Gastrocnemius medialis (tissue), 4 donors: ENCODE data around the gene POLR3K. TPM values are rescaled to one million over a fixed set of nuclear protein-coding genes. Genes with fewer than 3 reads are reported as not detected.

Experiments
- ATAC-seq, 2 donors: fragments of 150-250 bp; one replicate each; pipeline ENCODE4 v1.9.1; 2016
- DNase-seq, 2 donors: peaks; one replicate each; pipeline ENCODE4 v3.0.0-alpha.2; 2019
- H3K27ac ChIP-seq, 4 donors: fragments of 200-600 bp; sonication (generic); 1 replicate in 1 of 4; 2 replicates in 3 of 4; pipeline ENCODE4 v1.5.1; 2016 to 2018; ENCODE audit warnings: mild to moderate bottlenecking in 2 of 4, moderate library complexity in 1 of 4
- H3K27me3 ChIP-seq, 3 donors: fragments of 200-600 bp; sonication (generic) in 2 of 3; 1 replicate in 1 of 3; 2 replicates in 2 of 3; pipeline versions ENCODE4 v1.5.1 to v1.6.0; 2016 to 2019; ENCODE audit warnings: mild to moderate bottlenecking in 1 of 3, moderate library complexity in 1 of 3
- H3K36me3 ChIP-seq, 2 donors: fragments of 200-600 bp; sonication (generic) in 1 of 2; one replicate each; pipeline ENCODE4 v1.5.1; 2017 to 2018
- H3K4me1 ChIP-seq, 2 donors: fragments of 200-600 bp; sonication (generic) in 1 of 2; one replicate each; pipeline ENCODE4 v1.5.1; 2016 to 2017; ENCODE audit warnings: mild to moderate bottlenecking in 2 of 2
- H3K4me3 ChIP-seq, 4 donors: fragments of 200-600 bp; sonication (generic) in 3 of 4; 1 replicate in 1 of 4; 2 replicates in 3 of 4; pipeline ENCODE4 v1.5.1; 2016 to 2019; ENCODE audit warnings: mild to moderate bottlenecking in 2 of 4
- H3K9me3 ChIP-seq, 3 donors: fragments of 200-600 bp; sonication (generic) in 2 of 3; 1 replicate in 1 of 3; 2 replicates in 2 of 3; pipeline ENCODE4 v1.5.1; 2016 to 2019
- POLR2A ChIP-seq, 2 donors: fragments of 450-650 bp; IDR thresholded peaks; one replicate each; pipeline ENCODE4 v1.6.1; 2017; ENCODE audit warnings: antibody characterized with exemption in 2 of 2, mild to moderate bottlenecking in 2 of 2, moderate library complexity in 2 of 2
- in situ Hi-C, 4 donors: fragments of 200-750 bp; cut with MboI; loops; one replicate each; pipeline versions ENCODE4 v1.15.0 to v1.8.0; 2017; ENCODE audit warnings: low sequenced_read_pairs in 4 of 4
- intact Hi-C: fragments of 100-400 bp; cut with DNase I; formaldehyde crosslinking; loops from one replicate; pipeline ENCODE4 v1.15.1; 2023; ENCODE audit warnings: low total_unique reads
- total RNA-seq, 4 donors: library from RNA; depleted of rRNA; stranded (reverse); fragments of >200 nt; gene quantifications; one replicate each; pipeline versions ENCODE4 v1.1.0 to v1.2.3, GENCODE V29; 2016
- TF ChIP-seq, protein P1 (sequence below), 5 experiments: fragments of 450-650 bp in 3 of 5; fragments of 200-600 bp in 2 of 5; sonication (generic) in 2 of 5; IDR thresholded peaks in 4 of 5; conservative IDR thresholded peaks in 1 of 5; 1 replicate in 4 of 5; 2 replicates in 1 of 5; pipeline ENCODE4 v1.5.1; 2016 to 2019; ENCODE audit warnings: antibody characterized with exemption in 5 of 5, mild to moderate bottlenecking in 3 of 5, moderate library complexity in 3 of 5

POLR3K gene
- total RNA-seq, 4 donors from 2014 or later: 2.2 to 3.7 (median 2.9) TPM

DNA sequence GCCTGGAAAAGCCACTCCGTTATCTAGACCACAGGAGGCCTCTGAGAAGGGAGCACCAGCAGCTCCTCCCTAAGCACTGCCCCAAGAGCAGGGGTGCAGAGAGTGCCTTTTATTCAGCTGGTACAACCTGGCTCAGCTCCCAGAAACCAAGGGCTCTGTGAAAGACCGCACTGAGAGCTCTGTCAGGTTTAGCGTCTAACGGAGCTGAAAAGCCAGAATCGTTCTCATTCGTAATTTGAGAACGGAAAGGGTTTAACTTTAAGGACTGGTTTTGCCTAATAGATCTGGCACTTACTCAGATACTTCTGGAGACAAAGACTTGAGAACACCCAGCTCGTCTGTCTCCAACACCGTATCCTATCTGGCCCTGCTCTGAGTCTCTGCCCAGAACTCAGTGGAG lies 38.1 kb upstream of the POLR3K start:
- ATAC-seq (peak; percentile 72 to 82), DNase-seq (peak in 1 of 2 donors; percentile 70)
- no peak for TF ChIP-seq POLR2A (IDR thresholded peaks at IDR 0.05)
- TF ChIP-seq, protein P1, sequence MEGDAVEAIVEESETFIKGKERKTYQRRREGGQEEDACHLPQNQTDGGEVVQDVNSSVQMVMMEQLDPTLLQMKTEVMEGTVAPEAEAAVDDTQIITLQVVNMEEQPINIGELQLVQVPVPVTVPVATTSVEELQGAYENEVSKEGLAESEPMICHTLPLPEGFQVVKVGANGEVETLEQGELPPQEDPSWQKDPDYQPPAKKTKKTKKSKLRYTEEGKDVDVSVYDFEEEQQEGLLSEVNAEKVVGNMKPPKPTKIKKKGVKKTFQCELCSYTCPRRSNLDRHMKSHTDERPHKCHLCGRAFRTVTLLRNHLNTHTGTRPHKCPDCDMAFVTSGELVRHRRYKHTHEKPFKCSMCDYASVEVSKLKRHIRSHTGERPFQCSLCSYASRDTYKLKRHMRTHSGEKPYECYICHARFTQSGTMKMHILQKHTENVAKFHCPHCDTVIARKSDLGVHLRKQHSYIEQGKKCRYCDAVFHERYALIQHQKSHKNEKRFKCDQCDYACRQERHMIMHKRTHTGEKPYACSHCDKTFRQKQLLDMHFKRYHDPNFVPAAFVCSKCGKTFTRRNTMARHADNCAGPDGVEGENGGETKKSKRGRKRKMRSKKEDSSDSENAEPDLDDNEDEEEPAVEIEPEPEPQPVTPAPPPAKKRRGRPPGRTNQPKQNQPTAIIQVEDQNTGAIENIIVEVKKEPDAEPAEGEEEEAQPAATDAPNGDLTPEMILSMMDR (IDR thresholded peaks at IDR 0.05 in 4 of 5, conservative IDR thresholded peaks at IDR 0.05 in 1 of 5): no peak
- Histone ChIP-seq H3K4me1 (peaks cover 17 to 18% of the 10 kb centered on the region in 2 donors), H3K27me3 (no peaks in the 10 kb centered on the region), H3K4me3 (no peak overlapping the region), H3K27ac (peak overlapping the region; percentile 58 to 81 (median 78)), H3K36me3 (peaks cover 0 to 35% of the 10 kb centered on the region in 2 donors), H3K9me3 (no peaks in the 10 kb centered on the region)
- intact Hi-C loops (no loop called here), in situ Hi-C loops (no loop called here)

DNA sequence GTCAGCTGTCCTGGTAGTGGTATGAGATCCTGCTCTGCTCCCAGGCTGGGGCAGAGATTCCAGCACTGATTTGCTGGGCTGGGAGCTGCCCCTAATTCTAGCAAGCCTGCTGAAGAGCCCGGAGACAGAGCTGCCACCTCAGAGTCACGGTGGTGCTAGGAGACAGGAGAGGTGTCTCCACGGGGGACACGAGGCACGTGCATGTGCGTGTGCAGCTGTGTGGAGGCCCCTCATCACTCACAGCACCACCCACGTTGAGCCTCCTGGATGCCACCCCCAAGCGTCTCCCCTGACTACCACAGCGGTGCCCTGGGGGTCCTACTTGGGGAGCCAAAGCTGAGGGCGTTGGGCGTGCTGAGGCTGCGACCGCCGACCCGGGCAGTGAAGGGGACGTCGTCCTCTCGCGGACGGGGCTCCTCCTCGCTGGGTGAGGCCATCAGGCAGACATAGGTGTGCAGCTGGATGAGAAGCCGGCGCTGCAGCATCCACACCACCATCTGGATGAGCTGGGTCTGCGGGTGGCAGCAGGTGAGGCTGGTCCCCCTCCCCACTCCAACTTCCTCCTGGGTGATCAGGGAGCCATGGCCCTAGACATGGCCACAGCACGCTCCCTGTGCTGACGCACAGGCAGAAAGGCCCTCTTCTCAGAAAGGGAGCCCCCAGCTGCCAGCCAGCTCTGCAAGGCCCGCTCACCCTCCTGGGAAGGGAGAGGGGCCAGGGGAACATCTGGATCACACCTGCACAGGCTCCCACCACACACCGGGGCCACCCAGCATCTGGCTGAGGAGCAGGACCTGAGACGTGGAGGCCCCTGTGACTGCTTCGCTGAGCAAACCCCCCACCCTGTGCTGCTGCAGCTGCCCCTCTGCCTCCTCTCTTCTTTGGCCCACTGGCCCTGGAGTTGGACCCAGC lies 36.2 kb upstream of the POLR3K start:
- peak overlapping the region in 1 of 4 donors; percentile 79 for H3K27ac ChIP-seq
- DNase-seq: no peak

GRCh38 chr16:88613-89012 lies 35.2 kb upstream of the POLR3K start:
- TF ChIP-seq POLR2A (IDR thresholded peaks at IDR 0.05): no peak
- TF ChIP-seq, protein P1 (IDR thresholded peaks at IDR 0.05 in 4 of 5, conservative IDR thresholded peaks at IDR 0.05 in 1 of 5): no peak
- Histone ChIP-seq H3K36me3 (peaks cover 0 to 48% of the 10 kb centered on the region in 2 donors), H3K9me3 (no peaks in the 10 kb centered on the region), H3K4me3 (no peak overlapping the region), H3K4me1 (peaks cover 38% of the 10 kb centered on the region in 2 donors), H3K27me3 (no peaks in the 10 kb centered on the region), H3K27ac (no peak overlapping the region)
- ATAC-seq: no peak
- in situ Hi-C loops (no loop called here), intact Hi-C loops (no loop called here)
- DNase-seq: no peak

More for the DNA sequence above, 36.2 kb upstream of the POLR3K start:
- intact Hi-C loops (no loop called here), in situ Hi-C loops (no loop called here)
- no peaks in the 10 kb centered on the region for H3K9me3 ChIP-seq
- H3K4me1 ChIP-seq: peaks cover 30 to 31% of the 10 kb centered on the region in 2 donors
- H3K27me3 ChIP-seq: no peaks in the 10 kb centered on the region
- TF ChIP-seq, protein P1 (IDR thresholded peaks at IDR 0.05 in 4 of 5, conservative IDR thresholded peaks at IDR 0.05 in 1 of 5): no peak
- TF ChIP-seq POLR2A (IDR thresholded peaks at IDR 0.05): no peak
- ATAC-seq: no peak
- H3K4me3 ChIP-seq: no peak overlapping the region
- H3K36me3 ChIP-seq: peaks cover 0 to 48% of the 10 kb centered on the region in 2 donors

DNA sequence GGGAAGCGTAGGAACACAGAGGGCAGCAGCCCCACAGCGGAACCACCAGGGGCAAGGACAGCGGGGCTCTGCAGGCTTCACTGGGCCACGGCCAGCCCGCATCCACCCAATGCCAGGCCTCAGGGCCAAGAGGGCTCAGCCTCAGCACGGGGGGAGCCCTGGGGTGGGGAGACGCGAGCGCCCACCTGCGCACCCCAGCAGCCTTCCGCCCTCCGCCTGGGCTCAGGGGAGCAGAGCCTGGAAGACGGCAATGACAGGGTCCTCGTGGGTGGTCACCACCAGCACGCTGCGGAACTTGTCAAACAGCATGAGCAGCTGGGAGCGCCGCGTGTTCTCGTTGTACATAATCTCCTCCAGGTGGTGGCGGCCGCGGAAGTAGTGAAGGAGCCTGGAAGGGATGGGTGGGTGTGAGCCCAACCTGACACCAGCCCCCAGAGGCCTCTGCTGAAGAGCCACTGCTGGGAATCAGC lies 33.1 kb upstream of the POLR3K start:
- TF ChIP-seq, protein P1 (IDR thresholded peaks at IDR 0.05 in 4 of 5, conservative IDR thresholded peaks at IDR 0.05 in 1 of 5): no peak
- no peak for TF ChIP-seq POLR2A (IDR thresholded peaks at IDR 0.05)
- no peaks in the 10 kb centered on the region for H3K9me3 ChIP-seq
- no peak overlapping the region for H3K4me3 ChIP-seq
- H3K36me3 ChIP-seq: peaks cover 0 to 48% of the 10 kb centered on the region in 2 donors
- in situ Hi-C loops: no loop called here
- ATAC-seq (no peak), DNase-seq (no peak)
- no peaks in the 10 kb centered on the region for H3K27me3 ChIP-seq
- intact Hi-C loops: no loop called here
- peak overlapping the region in 2 of 4 donors; percentile 1 to 64 for H3K27ac ChIP-seq
- peaks cover 30% of the 10 kb centered on the region in 2 donors for H3K4me1 ChIP-seq
